Ovary (tissue), 9 donors: ENCODE measurements around the gene VPS13C. TPM values are rescaled to one million over a fixed set of nuclear protein-coding genes. Genes with fewer than 3 reads are reported as not detected.
A peak's percentile ranks its signal among the peaks of the same experiment; 100 is the strongest.

Experiments
- DNase-seq, 5 donors: peaks; one replicate each; pipeline ENCODE4 v3.0.0-alpha.2; 2019 to 2020
- H3K27ac ChIP-seq, 2 donors: fragments of 200-600 bp; one replicate each; pipeline versions ENCODE4 v1.5.1 to v1.8.0; 2019 to 2022
- H3K27me3 ChIP-seq: fragments of 200-600 bp; one replicate; pipeline ENCODE4 v1.8.0; 2022
- H3K36me3 ChIP-seq: fragments of 200-600 bp; sonication (generic); one replicate; pipeline ENCODE4 v1.5.1; 2019
- H3K4me1 ChIP-seq: one replicate; pipeline ENCODE4 v1.8.1; 2013; ENCODE audit warnings: mild to moderate bottlenecking, moderate library complexity; ENCODE audit not compliant: insufficient read depth
- H3K4me3 ChIP-seq: fragments of 200-600 bp; sonication (generic); one replicate; pipeline ENCODE4 v1.5.1; 2017
- H3K9me3 ChIP-seq, 2 donors: fragments of 200-600 bp in 1 of 2; sonication (generic) in 1 of 2; one replicate each; pipeline versions ENCODE4 v1.5.1 to v1.8.1; 2013 to 2019; ENCODE audit warnings: mild to moderate bottlenecking in 1 of 2, moderate library complexity in 1 of 2
- CTCF ChIP-seq, 3 donors: fragments of 450-650 bp in 2 of 3; fragments of 200-600 bp in 1 of 3; IDR thresholded peaks; one replicate each; pipeline versions ENCODE4 v1.5.1 to v1.8.0; 2016 to 2022; ENCODE audit warnings: antibody characterized with exemption in 3 of 3, mild to moderate bottlenecking in 1 of 3
- EP300 ChIP-seq: sonication (generic); formaldehyde crosslinking; IDR thresholded peaks from one replicate; pipeline ENCODE4 v1.6.1; 2017; ENCODE audit warnings: antibody characterized with exemption
- POLR2A ChIP-seq: fragments of 450-650 bp; IDR thresholded peaks from one replicate; pipeline ENCODE4 v1.6.1; 2017; ENCODE audit warnings: antibody characterized with exemption, mild to moderate bottlenecking, moderate library complexity
- WGBS, 3 donors: extraction: QIAGEN DNeasy Blood & Tissue Kit in 1 of 3; methylation state at CpG; one replicate each; pipeline versions ENCODE4 v1.1.5 to v1.1.7; 2013 to 2017; 5-methylcytosine and 5-hydroxymethylcytosine counted together
- intact Hi-C, 4 donors: fragments of 100-400 bp; cut with DNase I; formaldehyde crosslinking; loops; one replicate each; pipeline versions ENCODE4 v1.11.0 to v1.15.1; 2022 to 2023
- polyA plus RNA-seq, 2 donors: library from polyadenylated mRNA; stranded (reverse); fragments of 200-250 nt in 1 of 2; fragments of 350-450 nt in 1 of 2; fragmentation: Illumina TruSeq in 1 of 2; extraction: RNeasy Lipid Tissue Mini Kit (QIAGEN cat#74804) in 1 of 2; gene quantifications; one replicate each; pipeline ENCODE4 v1.2.3, GENCODE V29; 2013 to 2014
- total RNA-seq, 7 donors: library from RNA; depleted of rRNA in 2 of 7; stranded (reverse); fragments of >200 nt in 2 of 7; fragmentation: NEBNext Ultra II Directional in 3 of 7; extraction: Animal tissue kit (Norgen Biotek cat#: 25700) in 3 of 7; gene quantifications; one replicate each; pipeline versions ENCODE4 v1.1.0 to v1.2.4, GENCODE V29; 2016 to 2023
- donor health status: DM: no; HTN: no; CAD: no; lungs with moderate emphysema.
- donor health status: DM: no; HTN: no; CAD: no.
- donor health status: Bipolar disorder and iron deficiency.
- donor health status: DM: yes; HTN: yes; CAD: no.
- donor health status: DM: no; HTN: no; CAD: no.
- donor health status: DM: yes; HTN: yes; CAD: no.

The VPS13C gene
- total and polyA plus RNA-seq, 9 donors: 19.4 to 78.1 (median 68.4) TPM

- no peaks in the 10 kb centered on the region for H3K36me3 ChIP-seq
- H3K9me3 ChIP-seq: no peaks in the 10 kb centered on the region
- no peaks in the 10 kb centered on the region for H3K27me3 ChIP-seq
- no peak overlapping the region for H3K4me3 ChIP-seq
- 77 to 88% (median 88%) methylated on average over 8 of the region's 8 CpGs for WGBS, 3 donors
- intact Hi-C loops: loop anchor here in 3 of 4 donors (5.0 to 10.0 kb wide), 3 partner anchors 1255 to 1332 kb away; no protein-coding TSS in a partner anchor
- no peak for DNase-seq
- no peak overlapping the region for H3K27ac ChIP-seq
- TF ChIP-seq POLR2A (no peak), EP300 (no peak), CTCF (IDR thresholded peaks at IDR 0.05) (no peak)
- H3K4me1 ChIP-seq: no peaks in the 10 kb centered on the region
Observed at GRCh38 chr15:61839546-61839945, 220.7 kb downstream of the VPS13C start.

GRCh38 chr15:61835496-61836106 lies 224.6 kb downstream of the VPS13C start:
- H3K4me1 ChIP-seq: no peaks in the 10 kb centered on the region
- WGBS, 3 donors: 5 to 7% (median 6%) methylated on average over 9 of the region's 9 CpGs
- intact Hi-C loops: loop anchor here in 3 of 4 donors (5.0 to 10.0 kb wide), 3 partner anchors 1251 to 1328 kb away; no protein-coding TSS in a partner anchor
- peak; percentile 51 to 74 (median 69) for DNase-seq
- no peaks in the 10 kb centered on the region for H3K9me3 ChIP-seq
- H3K27ac ChIP-seq: no peak overlapping the region
- peak; percentile 54 to 77 (median 72) for TF ChIP-seq CTCF (IDR thresholded peaks at IDR 0.05)
- TF ChIP-seq EP300: no peak
- H3K4me3 ChIP-seq: no peak overlapping the region
- H3K27me3 ChIP-seq: no peaks in the 10 kb centered on the region
- no peaks in the 10 kb centered on the region for H3K36me3 ChIP-seq

GRCh38 chr15:61835029-61835428 lies 225.2 kb downstream of the VPS13C start:
- TF ChIP-seq POLR2A: no peak
- Histone ChIP-seq H3K36me3 (no peaks in the 10 kb centered on the region), H3K9me3 (no peaks in the 10 kb centered on the region), H3K27ac (no peak overlapping the region), H3K4me1 (no peaks in the 10 kb centered on the region), H3K4me3 (no peak overlapping the region), H3K27me3 (no peaks in the 10 kb centered on the region)
- intact Hi-C loops: loop anchor here in 3 of 4 donors (5.0 to 10.0 kb wide), 3 partner anchors 1250 to 1328 kb away; no protein-coding TSS in a partner anchor
- DNase-seq: no peak
- 72 to 82% (median 76%) methylated on average over 9 of the region's 9 CpGs for WGBS, 3 donors

GRCh38 chr15:61834076-61834697 lies 226.1 kb downstream of the VPS13C start:
- Histone ChIP-seq H3K4me1 (no peaks in the 10 kb centered on the region), H3K27ac (no peak overlapping the region), H3K36me3 (no peaks in the 10 kb centered on the region), H3K27me3 (no peaks in the 10 kb centered on the region), H3K4me3 (no peak overlapping the region), H3K9me3 (no peaks in the 10 kb centered on the region)
- intact Hi-C loops: loop anchor here in 2 of 4 donors (5.0 to 10.0 kb wide), 3 partner anchors 1249 to 1322 kb away; no protein-coding TSS in a partner anchor
- peak; percentile 65 to 90 (median 85) for DNase-seq
- TF ChIP-seq EP300 (no peak), CTCF (IDR thresholded peaks at IDR 0.05) (peak; percentile 69 to 84 (median 70)), POLR2A (no peak)
- 21 to 29% (median 23%) methylated on average over 16 of the region's 16 CpGs for WGBS, 3 donors

GRCh38 chr15:61832223-61832622 lies 228.0 kb downstream of the VPS13C start:
- Histone ChIP-seq H3K27me3 (no peaks in the 10 kb centered on the region), H3K4me1 (no peaks in the 10 kb centered on the region), H3K27ac (no peak overlapping the region), H3K36me3 (no peaks in the 10 kb centered on the region), H3K9me3 (no peaks in the 10 kb centered on the region), H3K4me3 (no peak overlapping the region)
- 86 to 92% (median 90%) methylated on average over 6 of the region's 6 CpGs for WGBS, 3 donors
- no peak for DNase-seq
- intact Hi-C loops: loop anchor here in 2 of 4 donors (5.0 to 10.0 kb wide), 3 partner anchors 1247 to 1320 kb away; no protein-coding TSS in a partner anchor
- TF ChIP-seq POLR2A (no peak), EP300 (no peak), CTCF (IDR thresholded peaks at IDR 0.05) (no peak)
